ENCODE measurements around the gene LRRC75A.

- TF ChIP-seq CTCF (IDR thresholded peaks at IDR 0.05), result no peak
- no peak for TF ChIP-seq POLR2A (IDR thresholded peaks at IDR 0.05)
Measured at GRCh38 chr17:16440901-16441629, 50.9 kb downstream of the LRRC75A start.
